Cardiac muscle cell (in vitro differentiated cells and primary cell): Measurements from ENCODE around the gene BORCS5. TPM values are rescaled to one million over a fixed set of nuclear protein-coding genes. Genes with fewer than 3 reads are reported as not detected.

ENCODE experiments used
- DNase-seq, 2 donors: peaks; one replicate each; pipeline versions ENCODE4 v3.0.0 to v3.0.0-alpha.2; 2010 to 2017; ENCODE audit warnings: low read depth in 1 of 2, low spot score in 1 of 2
- H3K27ac ChIP-seq: fragments of 200-600 bp; sonication (generic); 2 replicates; pipeline ENCODE4 v1.5.1; 2016
- H3K27me3 ChIP-seq: fragments of 200-600 bp; sonication (generic); 2 replicates; pipeline ENCODE4 v1.6.0; 2016; ENCODE audit warnings: control low read depth
- H3K36me3 ChIP-seq: fragments of 200-600 bp; sonication (generic); 2 replicates; pipeline ENCODE4 v1.5.1; 2016; ENCODE audit warnings: control low read depth
- H3K4me1 ChIP-seq: fragments of 200-600 bp; sonication (generic); 2 replicates; pipeline ENCODE4 v1.8.1; 2017; ENCODE audit warnings: low read depth, mild to moderate bottlenecking, mixed run types
- H3K4me3 ChIP-seq: fragments of 200-600 bp; sonication (generic); 2 replicates; pipeline ENCODE4 v1.5.1; 2016; ENCODE audit warnings: mild to moderate bottlenecking
- H3K9me3 ChIP-seq: fragments of 200-600 bp; sonication (generic); 2 replicates; pipeline ENCODE4 v1.5.1; 2017; ENCODE audit warnings: low read depth, mild to moderate bottlenecking, control low read depth
- CTCF ChIP-seq: IDR thresholded peaks from 2 replicates; pipeline ENCODE4 v1.5.1; 2012; ENCODE audit warnings: low read depth, mild to moderate bottlenecking, low read length
- polyA plus RNA-seq: library from polyadenylated mRNA; unstranded; fragments of >200 nt; fragmentation: Nextera tagmentation; extraction: Ambion mirVana; gene quantifications from 2 replicates; pipeline ENCODE4 v1.2.1, GENCODE V29; 2016
- total RNA-seq: library from RNA; depleted of rRNA; stranded (reverse); fragments of >200 nt; gene quantifications from 2 replicates; pipeline ENCODE4 v1.2.3, GENCODE V29; 2016

The BORCS5 gene
- total and polyA plus RNA-seq, 2 experiments from 2014 or later, result 9.2 to 17.3 TPM

GRCh38 chr12:12367482-12367998 is 10.7 kb downstream of the BORCS5 start:
- H3K4me1 ChIP-seq, result no peaks in the 10 kb centered on the region
- no peaks in the 10 kb centered on the region for H3K27me3 ChIP-seq
- no peaks in the 10 kb centered on the region for H3K9me3 ChIP-seq
- H3K27ac ChIP-seq, result no peak overlapping the region
- no peak for DNase-seq
- no peak overlapping the region for H3K4me3 ChIP-seq
- TF ChIP-seq CTCF, result no peak
- H3K36me3 ChIP-seq, result no peaks in the 10 kb centered on the region

- Histone ChIP-seq H3K27ac (no peak overlapping the region), H3K9me3 (no peaks in the 10 kb centered on the region), H3K4me1 (no peaks in the 10 kb centered on the region), H3K27me3 (no peaks in the 10 kb centered on the region), H3K4me3 (no peak overlapping the region), H3K36me3 (no peaks in the 10 kb centered on the region)
- DNase-seq, result no peak
- TF ChIP-seq CTCF, result no peak
Measured at GRCh38 chr12:12372946-12373722, 16.3 kb downstream of the BORCS5 start.

- Histone ChIP-seq H3K27ac (no peak overlapping the region), H3K4me1 (peaks cover 3% of the 10 kb centered on the region), H3K27me3 (no peaks in the 10 kb centered on the region), H3K9me3 (no peaks in the 10 kb centered on the region), H3K4me3 (no peak overlapping the region), H3K36me3 (no peaks in the 10 kb centered on the region)
- peak; percentile 81 to 87 for DNase-seq
- peak; percentile 48 for TF ChIP-seq CTCF
Measured at GRCh38 chr12:12376646-12377448, 20.0 kb downstream of the BORCS5 start.

- no peak for DNase-seq
- Histone ChIP-seq H3K9me3 (no peaks in the 10 kb centered on the region), H3K4me1 (peaks cover 3% of the 10 kb centered on the region), H3K36me3 (no peaks in the 10 kb centered on the region), H3K4me3 (no peak overlapping the region), H3K27ac (no peak overlapping the region), H3K27me3 (no peaks in the 10 kb centered on the region)
- TF ChIP-seq CTCF, result no peak
Measured at GRCh38 chr12:12378616-12379015, 21.7 kb downstream of the BORCS5 start.

- TF ChIP-seq CTCF, result no peak
- peak overlapping the region; percentile 33 for H3K27ac ChIP-seq
- peaks cover 13% of the 10 kb centered on the region for H3K4me1 ChIP-seq
- no peaks in the 10 kb centered on the region for H3K9me3 ChIP-seq
- no peak overlapping the region for H3K4me3 ChIP-seq
- no peaks in the 10 kb centered on the region for H3K27me3 ChIP-seq
- no peaks in the 10 kb centered on the region for H3K36me3 ChIP-seq
- peak in 1 of 2 donors; percentile 22 for DNase-seq
Measured at GRCh38 chr12:12379831-12380730, 23.2 kb downstream of the BORCS5 start.
